Measurements from ENCODE around the gene NOD2. TPM values are rescaled to one million over a fixed set of nuclear protein-coding genes. Genes with fewer than 3 reads are reported as not detected.

NOD2 gene
- total and polyA plus RNA-seq, 5 donors from 2014 or later, result 1.5 to 11.7 (median 3.4) TPM

- Mint-ChIP-seq H3K27me3 (no peaks in the 10 kb centered on the region), H3K36me3 (peaks cover 19% of the 10 kb centered on the region), H3K9me3 (peaks cover 0 to 16% (median 6%) of the 10 kb centered on the region in 7 donors), H3K27ac (peak overlapping the region in 2 of 3 donors; percentile 14 to 53), H3K4me1 (peaks cover 0 to 35% (median 19%) of the 10 kb centered on the region in 4 donors), H3K4me3 (no peak overlapping the region)
- Histone ChIP-seq H3K4me3 (ENCODE audit: low read depth, low read length) (no peak overlapping the region), H3K9me3 (ENCODE audit: control insufficient read depth in 2 of 2, low read length in 2 of 2) (peaks cover 11 to 13% of the 10 kb centered on the region in 2 experiments), H3K27me3 (ENCODE audit: control insufficient read depth, insufficient read depth, low read length) (no peaks in the 10 kb centered on the region), H3K36me3 (ENCODE audit: control insufficient read depth, insufficient read depth, low read length) (peaks cover 19% of the 10 kb centered on the region), H3K27ac (ENCODE audit: insufficient read depth, low read length, poor library complexity, severe bottlenecking) (no peak overlapping the region), H3K4me1 (ENCODE audit: control insufficient read depth, insufficient read depth, low read length, poor library complexity, severe bottlenecking) (peaks cover 7% of the 10 kb centered on the region)
- DNase-seq (no peak), ATAC-seq (ENCODE audit: low read depth in 2 of 2) (no peak)
Observed at GRCh38 chr16:50721549-50722404, 28.4 kb downstream of the NOD2 start.

GRCh38 chr16:50722405-50722737 is 29.0 kb downstream of the NOD2 start:
- Mint-ChIP-seq H3K9me3 (peaks cover 0 to 16% (median 6%) of the 10 kb centered on the region in 7 donors), H3K36me3 (peaks cover 19% of the 10 kb centered on the region), H3K27ac (no peak overlapping the region), H3K4me1 (peaks cover 0 to 29% (median 18%) of the 10 kb centered on the region in 4 donors), H3K4me3 (no peak overlapping the region), H3K27me3 (no peaks in the 10 kb centered on the region)
- ATAC-seq (ENCODE audit: low read depth in 2 of 2), result no peak
- Histone ChIP-seq H3K4me3 (ENCODE audit: low read depth, low read length) (no peak overlapping the region), H3K27me3 (ENCODE audit: control insufficient read depth, insufficient read depth, low read length) (no peaks in the 10 kb centered on the region), H3K36me3 (ENCODE audit: control insufficient read depth, insufficient read depth, low read length) (peaks cover 19% of the 10 kb centered on the region), H3K9me3 (ENCODE audit: control insufficient read depth in 2 of 2, low read length in 2 of 2) (peaks cover 11 to 13% of the 10 kb centered on the region in 2 experiments), H3K4me1 (ENCODE audit: control insufficient read depth, insufficient read depth, low read length, poor library complexity, severe bottlenecking) (peaks cover 7% of the 10 kb centered on the region), H3K27ac (ENCODE audit: insufficient read depth, low read length, poor library complexity, severe bottlenecking) (no peak overlapping the region)
- no peak for DNase-seq

- Histone ChIP-seq H3K4me3 (ENCODE audit: low read depth, low read length) (no peak overlapping the region), H3K36me3 (ENCODE audit: control insufficient read depth, insufficient read depth, low read length) (peaks cover 19% of the 10 kb centered on the region), H3K4me1 (ENCODE audit: control insufficient read depth, insufficient read depth, low read length, poor library complexity, severe bottlenecking) (peaks cover 7% of the 10 kb centered on the region), H3K27ac (ENCODE audit: insufficient read depth, low read length, poor library complexity, severe bottlenecking) (no peak overlapping the region), H3K27me3 (ENCODE audit: control insufficient read depth, insufficient read depth, low read length) (no peaks in the 10 kb centered on the region), H3K9me3 (ENCODE audit: control insufficient read depth in 2 of 2, low read length in 2 of 2) (peaks cover 11 to 13% of the 10 kb centered on the region in 2 experiments)
- peaks cover 19% of the 10 kb centered on the region for H3K36me3 Mint-ChIP-seq
- no peaks in the 10 kb centered on the region for H3K27me3 Mint-ChIP-seq
- ATAC-seq (ENCODE audit: low read depth in 2 of 2) (no peak), DNase-seq (no peak)
- H3K4me3 Mint-ChIP-seq, result no peak overlapping the region
- H3K4me1 Mint-ChIP-seq, result peaks cover 0 to 27% (median 15%) of the 10 kb centered on the region in 4 donors
- H3K9me3 Mint-ChIP-seq, result peaks cover 0 to 16% (median 6%) of the 10 kb centered on the region in 7 donors
- no peak overlapping the region for H3K27ac Mint-ChIP-seq
Observed at GRCh38 chr16:50722960-50723359, 29.6 kb downstream of the NOD2 start.

GRCh38 chr16:50724306-50724705 is 30.9 kb downstream of the NOD2 start:
- Histone ChIP-seq H3K36me3 (ENCODE audit: control insufficient read depth, insufficient read depth, low read length) (peaks cover 17% of the 10 kb centered on the region), H3K4me3 (ENCODE audit: low read depth, low read length) (no peak overlapping the region), H3K27me3 (ENCODE audit: control insufficient read depth, insufficient read depth, low read length) (no peaks in the 10 kb centered on the region), H3K9me3 (ENCODE audit: control insufficient read depth in 2 of 2, low read length in 2 of 2) (peaks cover 11 to 13% of the 10 kb centered on the region in 2 experiments), H3K4me1 (ENCODE audit: control insufficient read depth, insufficient read depth, low read length, poor library complexity, severe bottlenecking) (peaks cover 7% of the 10 kb centered on the region), H3K27ac (ENCODE audit: insufficient read depth, low read length, poor library complexity, severe bottlenecking) (no peak overlapping the region)
- ATAC-seq (ENCODE audit: low read depth in 2 of 2) (peak in 1 of 2 donors; percentile 50), DNase-seq (peak in 1 of 3 donors; percentile 45)
- peaks cover 0 to 16% (median 6%) of the 10 kb centered on the region in 7 donors for H3K9me3 Mint-ChIP-seq
- H3K4me1 Mint-ChIP-seq, result peaks cover 0 to 20% (median 9%) of the 10 kb centered on the region in 4 donors
- H3K27me3 Mint-ChIP-seq, result no peaks in the 10 kb centered on the region
- no peak overlapping the region for H3K27ac Mint-ChIP-seq
- no peak overlapping the region for H3K4me3 Mint-ChIP-seq
- peaks cover 19% of the 10 kb centered on the region for H3K36me3 Mint-ChIP-seq

GRCh38 chr16:50731130-50731988 is 38.0 kb downstream of the NOD2 start:
- peak in 1 of 3 donors; percentile 66 for DNase-seq
- Histone ChIP-seq H3K27me3 (ENCODE audit: control insufficient read depth, insufficient read depth, low read length) (no peaks in the 10 kb centered on the region), H3K4me3 (ENCODE audit: low read depth, low read length) (no peak overlapping the region), H3K9me3 (ENCODE audit: control insufficient read depth in 2 of 2, low read length in 2 of 2) (no peaks in the 10 kb centered on the region), H3K4me1 (ENCODE audit: control insufficient read depth, insufficient read depth, low read length, poor library complexity, severe bottlenecking) (peaks cover 8% of the 10 kb centered on the region), H3K27ac (ENCODE audit: insufficient read depth, low read length, poor library complexity, severe bottlenecking) (no peak overlapping the region), H3K36me3 (ENCODE audit: control insufficient read depth, insufficient read depth, low read length) (peaks cover 3% of the 10 kb centered on the region)
- ATAC-seq (ENCODE audit: low read depth in 2 of 2), result peak; percentile 39 to 50
- Mint-ChIP-seq H3K27me3 (no peaks in the 10 kb centered on the region), H3K27ac (peak overlapping the region; percentile 51 to 78 (median 71)), H3K36me3 (peaks cover 8% of the 10 kb centered on the region), H3K4me3 (peak overlapping the region in 2 of 4 donors; percentile 19 to 21), H3K4me1 (peaks cover 0 to 19% (median 7%) of the 10 kb centered on the region in 4 donors), H3K9me3 (no peaks in the 10 kb centered on the region)

GRCh38 chr16:50731989-50732832 is 38.8 kb downstream of the NOD2 start:
- ATAC-seq (ENCODE audit: low read depth in 2 of 2) (no peak), DNase-seq (no peak)
- Mint-ChIP-seq H3K4me3 (peak overlapping the region in 1 of 4 donors; percentile 19), H3K4me1 (peaks cover 0 to 19% (median 7%) of the 10 kb centered on the region in 4 donors), H3K9me3 (peaks cover 0 to 2% (median 0%) of the 10 kb centered on the region in 7 donors), H3K27ac (peak overlapping the region; percentile 55 to 78 (median 71)), H3K27me3 (no peaks in the 10 kb centered on the region), H3K36me3 (peaks cover 8% of the 10 kb centered on the region)
- Histone ChIP-seq H3K4me3 (ENCODE audit: low read depth, low read length) (no peak overlapping the region), H3K4me1 (ENCODE audit: control insufficient read depth, insufficient read depth, low read length, poor library complexity, severe bottlenecking) (peaks cover 8% of the 10 kb centered on the region), H3K36me3 (ENCODE audit: control insufficient read depth, insufficient read depth, low read length) (peaks cover 3% of the 10 kb centered on the region), H3K27ac (ENCODE audit: insufficient read depth, low read length, poor library complexity, severe bottlenecking) (no peak overlapping the region), H3K9me3 (ENCODE audit: control insufficient read depth in 2 of 2, low read length in 2 of 2) (no peaks in the 10 kb centered on the region), H3K27me3 (ENCODE audit: control insufficient read depth, insufficient read depth, low read length) (no peaks in the 10 kb centered on the region)

- Histone ChIP-seq H3K9me3 (ENCODE audit: control insufficient read depth in 2 of 2, low read length in 2 of 2) (no peaks in the 10 kb centered on the region), H3K27me3 (ENCODE audit: control insufficient read depth, insufficient read depth, low read length) (no peaks in the 10 kb centered on the region), H3K27ac (ENCODE audit: insufficient read depth, low read length, poor library complexity, severe bottlenecking) (no peak overlapping the region), H3K4me1 (ENCODE audit: control insufficient read depth, insufficient read depth, low read length, poor library complexity, severe bottlenecking) (peaks cover 8% of the 10 kb centered on the region), H3K4me3 (ENCODE audit: low read depth, low read length) (no peak overlapping the region), H3K36me3 (ENCODE audit: control insufficient read depth, insufficient read depth, low read length) (peaks cover 3% of the 10 kb centered on the region)
- Mint-ChIP-seq H3K4me1 (peaks cover 0 to 19% (median 7%) of the 10 kb centered on the region in 4 donors), H3K27me3 (no peaks in the 10 kb centered on the region), H3K27ac (no peak overlapping the region), H3K9me3 (peaks cover 0 to 2% (median 0%) of the 10 kb centered on the region in 7 donors), H3K4me3 (no peak overlapping the region), H3K36me3 (peaks cover 13% of the 10 kb centered on the region)
- DNase-seq (no peak), ATAC-seq (ENCODE audit: low read depth in 2 of 2) (no peak)
Observed at GRCh38 chr16:50733468-50733867, 40.1 kb downstream of the NOD2 start.

Measured in CD4-positive, CD25-positive, alpha-beta regulatory T cell (primary cell).